Cardiac muscle cell (in vitro differentiated cells and primary cell): Measurements from ENCODE around the gene MAP7D3. TPM values are rescaled to one million over a fixed set of nuclear protein-coding genes. Genes with fewer than 3 reads are reported as not detected.
"Not testable (repeated sequence)": the region's sequence is repeated elsewhere in the genome, so short reads cannot be mapped to it uniquely, and the experiment has no call there.

Experiments used
- DNase-seq, 2 donors: peaks; one replicate each; pipeline versions ENCODE4 v3.0.0 to v3.0.0-alpha.2; 2010 to 2017; ENCODE audit warnings: low read depth in 1 of 2, low spot score in 1 of 2
- H3K27ac ChIP-seq: fragments of 200-600 bp; sonication (generic); 2 replicates; pipeline ENCODE4 v1.5.1; 2016
- H3K27me3 ChIP-seq: fragments of 200-600 bp; sonication (generic); 2 replicates; pipeline ENCODE4 v1.6.0; 2016; ENCODE audit warnings: control low read depth
- H3K36me3 ChIP-seq: fragments of 200-600 bp; sonication (generic); 2 replicates; pipeline ENCODE4 v1.5.1; 2016; ENCODE audit warnings: control low read depth
- H3K4me1 ChIP-seq: fragments of 200-600 bp; sonication (generic); 2 replicates; pipeline ENCODE4 v1.8.1; 2017; ENCODE audit warnings: low read depth, mild to moderate bottlenecking, mixed run types
- H3K4me3 ChIP-seq: fragments of 200-600 bp; sonication (generic); 2 replicates; pipeline ENCODE4 v1.5.1; 2016; ENCODE audit warnings: mild to moderate bottlenecking
- H3K9me3 ChIP-seq: fragments of 200-600 bp; sonication (generic); 2 replicates; pipeline ENCODE4 v1.5.1; 2017; ENCODE audit warnings: low read depth, mild to moderate bottlenecking, control low read depth
- CTCF ChIP-seq: IDR thresholded peaks from 2 replicates; pipeline ENCODE4 v1.5.1; 2012; ENCODE audit warnings: low read depth, mild to moderate bottlenecking, low read length
- polyA plus RNA-seq: library from polyadenylated mRNA; unstranded; fragments of >200 nt; fragmentation: Nextera tagmentation; extraction: Ambion mirVana; gene quantifications from 2 replicates; pipeline ENCODE4 v1.2.1, GENCODE V29; 2016
- total RNA-seq: library from RNA; depleted of rRNA; stranded (reverse); fragments of >200 nt; gene quantifications from 2 replicates; pipeline ENCODE4 v1.2.3, GENCODE V29; 2016

The MAP7D3 gene
- 4.4 and 10.4 TPM in 2 replicates for total RNA-seq
- 5.7 and 9.0 TPM in 2 replicates for polyA plus RNA-seq

GRCh38 chrX:136251041-136251991 is at the start of gene MAP7D3:
Gene MAP7D3 (minus strand): TSS chrX:136251400. CDS start chrX:136251358, 42 bp downstream.
- peak within 1 kb of the TSS; percentile 53 for H3K4me3 ChIP-seq
- TF ChIP-seq CTCF: no peak
- H3K27me3 ChIP-seq: no peaks in the 10 kb centered on the region
- H3K27ac ChIP-seq: no peak within 1 kb of the TSS
- H3K4me1 ChIP-seq: no peaks in the 10 kb centered on the region
- DNase-seq: peak; percentile 56 to 76
- H3K9me3 ChIP-seq: no peaks in the 10 kb centered on the region
- no peaks in the 10 kb centered on the region for H3K36me3 ChIP-seq

- not testable (repeated sequence) for H3K36me3 ChIP-seq, H3K4me3 ChIP-seq, H3K27me3 ChIP-seq, H3K4me1 ChIP-seq, DNase-seq, H3K27ac ChIP-seq, H3K9me3 ChIP-seq
These were observed 49.5 kb upstream of the MAP7D3 start, which contains the start of gene ADGRG4 for GRCh38 chrX:136300721-136301120. Gene ADGRG4 (plus strand): TSS chrX:136300963. CDS start chrX:136308778, 7,815 bp downstream.

- no peak for DNase-seq
- no peaks in the 10 kb centered on the region for H3K27me3 ChIP-seq
- no peaks in the 10 kb centered on the region for H3K9me3 ChIP-seq
- no peak for TF ChIP-seq CTCF
- no peak overlapping the region for H3K4me3 ChIP-seq
- H3K4me1 ChIP-seq: no peaks in the 10 kb centered on the region
- no peaks in the 10 kb centered on the region for H3K36me3 ChIP-seq
- H3K27ac ChIP-seq: no peak overlapping the region
These were observed 44.2 kb upstream of the MAP7D3 start for GRCh38 chrX:136295380-136295779.

- DNase-seq: no peak
- Histone ChIP-seq H3K4me3 (no peak overlapping the region), H3K36me3 (no peaks in the 10 kb centered on the region), H3K27ac (no peak overlapping the region), H3K27me3 (no peaks in the 10 kb centered on the region), H3K9me3 (no peaks in the 10 kb centered on the region), H3K4me1 (no peaks in the 10 kb centered on the region)
- no peak for TF ChIP-seq CTCF
These were observed 41.5 kb upstream of the MAP7D3 start for GRCh38 chrX:136292656-136293055.

GRCh38 chrX:136291824-136292223 is 40.6 kb upstream of the MAP7D3 start:
- no peak for DNase-seq
- Histone ChIP-seq H3K27me3 (no peaks in the 10 kb centered on the region), H3K36me3 (no peaks in the 10 kb centered on the region), H3K27ac (no peak overlapping the region), H3K4me3 (no peak overlapping the region), H3K4me1 (no peaks in the 10 kb centered on the region), H3K9me3 (no peaks in the 10 kb centered on the region)
- no peak for TF ChIP-seq CTCF

GRCh38 chrX:136286375-136286774 is 35.2 kb upstream of the MAP7D3 start:
- not testable (repeated sequence) for H3K4me3 ChIP-seq, H3K36me3 ChIP-seq, H3K27me3 ChIP-seq, DNase-seq, H3K9me3 ChIP-seq, H3K27ac ChIP-seq, H3K4me1 ChIP-seq
